HL-60 (cell line): Measurements from ENCODE around the gene RAI1.

Experiments
- DNase-seq, 2 experiments: peaks; one replicate each; pipeline ENCODE4 v3.0.0-alpha.2; 2010 to 2020; ENCODE audit warnings: low read depth in 1 of 2, low spot score in 1 of 2
- H3K27ac ChIP-seq: fragments of 250-450 bp; sonication (Bioruptor Pico); replicated peaks from 2 replicates; pipeline ENCODE4 v1.5.1; 2020; ENCODE audit warnings: mild to moderate bottlenecking, moderate library complexity
- H3K27me3 ChIP-seq: fragments of 250-450 bp; sonication (Bioruptor Pico); 2 replicates; pipeline ENCODE4 v1.5.1; 2021; ENCODE audit warnings: mild to moderate bottlenecking, moderate library complexity; ENCODE audit not compliant: insufficient read depth, poor library complexity, severe bottlenecking
- H3K4me3 ChIP-seq: replicated peaks from 2 replicates; pipeline ENCODE4 v1.5.1; 2011; ENCODE audit warnings: mild to moderate bottlenecking, control low read depth, low read length; ENCODE audit not compliant: insufficient read depth
- CTCF ChIP-seq: IDR thresholded peaks from one replicate; pipeline ENCODE4 v1.5.1; 2011; ENCODE audit warnings: low read length, control low read depth, inconsistent platforms; ENCODE audit not compliant: insufficient read depth
- GABPA ChIP-seq: IDR thresholded peaks from 2 replicates; pipeline ENCODE4 v1.6.1; 2012; ENCODE audit warnings: low read depth
- POLR2AphosphoS5 ChIP-seq: IDR thresholded peaks from 2 replicates; pipeline ENCODE4 v1.6.1; 2012; ENCODE audit warnings: low read depth
- REST ChIP-seq: IDR thresholded peaks from 2 replicates; pipeline ENCODE4 v1.6.1; 2012; ENCODE audit warnings: low read depth; ENCODE audit not compliant: insufficient replicate concordance
- SPI1 ChIP-seq: IDR thresholded peaks from 2 replicates; pipeline ENCODE4 v1.6.1; 2012; ENCODE audit warnings: low read depth, mild to moderate bottlenecking, borderline replicate concordance

The RAI1 gene

GRCh38 chr17:17816831-17817551, 135.7 kb downstream of the RAI1 start:
- Histone ChIP-seq H3K27me3 (no peaks in the 10 kb centered on the region), H3K27ac (no peak overlapping the region), H3K4me3 (no peak overlapping the region)
- TF ChIP-seq CTCF (no peak), POLR2AphosphoS5 (no peak), SPI1 (no peak), GABPA (no peak), REST (no peak)
- DNase-seq = no peak

GRCh38 chr17:17817552-17817947, 136.3 kb downstream of the RAI1 start:
- no peak overlapping the region for H3K27ac ChIP-seq
- no peaks in the 10 kb centered on the region for H3K27me3 ChIP-seq
- no peak for DNase-seq
- TF ChIP-seq CTCF (no peak), GABPA (no peak), SPI1 (no peak), REST (no peak), POLR2AphosphoS5 (no peak)
- no peak overlapping the region for H3K4me3 ChIP-seq

DNA sequence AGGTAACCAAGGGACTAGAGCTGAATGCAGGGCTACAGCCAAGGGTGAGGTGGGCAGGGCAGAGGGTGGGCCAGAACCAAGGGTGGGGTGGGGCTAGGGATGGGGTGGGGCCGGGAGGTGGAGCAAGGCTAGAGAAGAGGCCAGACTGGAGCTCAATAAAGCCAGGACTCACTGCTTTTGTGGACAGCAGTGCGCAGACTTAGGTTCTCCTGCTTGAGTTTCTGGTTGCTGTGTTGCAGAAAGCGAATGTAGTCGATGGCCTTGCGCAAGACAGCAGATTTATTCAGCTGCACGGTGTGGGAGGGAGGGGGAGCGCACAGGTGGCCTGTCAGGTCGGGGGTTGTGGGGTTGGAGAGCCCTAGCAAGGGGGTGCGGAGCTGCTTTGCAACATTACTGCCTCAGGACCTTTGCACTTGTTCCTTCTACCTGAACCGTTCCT, 136.8 kb downstream of the RAI1 start:
- no peak for DNase-seq
- no peak for TF ChIP-seq REST
- TF ChIP-seq CTCF = no peak
- no peak for TF ChIP-seq POLR2AphosphoS5
- no peak for TF ChIP-seq GABPA
- no peak for TF ChIP-seq SPI1
- no peak overlapping the region for H3K4me3 ChIP-seq
- no peak overlapping the region for H3K27ac ChIP-seq
- no peaks in the 10 kb centered on the region for H3K27me3 ChIP-seq
